GM12801 (cell line): ENCODE data around the gene MAN2B2.

ENCODE experiments used
- CTCF ChIP-seq: IDR thresholded peaks from one replicate; pipeline ENCODE4 v1.5.1; 2011; ENCODE audit warnings: control low read depth; ENCODE audit not compliant: insufficient read length; ENCODE audit errors: extremely low read depth

The MAN2B2 gene

GRCh38 chr4:6586715-6587325 lies 11.8 kb downstream of the MAN2B2 start:
- TF ChIP-seq CTCF: no peak

GRCh38 chr4:6589444-6589843 lies 14.5 kb downstream of the MAN2B2 start:
- TF ChIP-seq CTCF: no peak

GRCh38 chr4:6591313-6591712 lies 16.3 kb downstream of the MAN2B2 start:
- no peak for TF ChIP-seq CTCF

- no peak for TF ChIP-seq CTCF
Measured at GRCh38 chr4:6591781-6592180, 16.8 kb downstream of the MAN2B2 start.

GRCh38 chr4:6592804-6593563 lies 18.0 kb downstream of the MAN2B2 start:
- TF ChIP-seq CTCF: no peak

- no peak for TF ChIP-seq CTCF
Measured at GRCh38 chr4:6594341-6594740, 19.4 kb downstream of the MAN2B2 start.

- TF ChIP-seq CTCF: no peak
Measured at GRCh38 chr4:6594826-6595355, 19.9 kb downstream of the MAN2B2 start.
